Measurements from ENCODE around the gene SYCN. TPM values are rescaled to one million over a fixed set of nuclear protein-coding genes. Genes with fewer than 3 reads are reported as not detected.

Gene SYCN
- total and polyA plus RNA-seq, 3 donors from 2014 or later, result 36.5 to 192 (median 98.0) TPM

- H3K27ac ChIP-seq, result no peak overlapping the region
- no peak for DNase-seq
- WGBS, 2 donors, result 82 to 85% methylated on average over 16 to 25 of the region's 25 CpGs
- no peaks in the 10 kb centered on the region for H3K27me3 ChIP-seq
- no peaks in the 10 kb centered on the region for H3K36me3 ChIP-seq (ENCODE audit: low read depth, missing control alignments)
- peaks cover 13% of the 10 kb centered on the region for H3K4me1 ChIP-seq
- H3K4me3 ChIP-seq, result no peak overlapping the region
- TF ChIP-seq POLR2A (IDR thresholded peaks at IDR 0.05) (no peak), CTCF (IDR thresholded peaks at IDR 0.05) (no peak)
- intact Hi-C loops (cut with DNase I; ENCODE audit: low total_unique reads), result no loop called here
- no peaks in the 10 kb centered on the region for H3K9me3 ChIP-seq
Measured at GRCh38 chr19:39167461-39168257, 36.4 kb downstream of the SYCN start.

GRCh38 chr19:39166571-39167391 is 37.3 kb downstream of the SYCN start:
- TF ChIP-seq CTCF (IDR thresholded peaks at IDR 0.05) (no peak), POLR2A (IDR thresholded peaks at IDR 0.05) (no peak)
- Histone ChIP-seq H3K4me3 (no peak overlapping the region), H3K27me3 (no peaks in the 10 kb centered on the region), H3K36me3 (ENCODE audit: low read depth, missing control alignments) (no peaks in the 10 kb centered on the region), H3K4me1 (peaks cover 13% of the 10 kb centered on the region), H3K27ac (no peak overlapping the region), H3K9me3 (no peaks in the 10 kb centered on the region)
- peak; percentile 68 for DNase-seq
- 53 to 67% methylated on average over 7 to 24 of the region's 24 CpGs for WGBS, 2 donors
- intact Hi-C loops (cut with DNase I; ENCODE audit: low total_unique reads), result no loop called here

GRCh38 chr19:39165857-39166256 is 38.2 kb downstream of the SYCN start:
- Histone ChIP-seq H3K27me3 (no peaks in the 10 kb centered on the region), H3K9me3 (no peaks in the 10 kb centered on the region), H3K4me1 (peaks cover 15% of the 10 kb centered on the region), H3K27ac (no peak overlapping the region), H3K36me3 (ENCODE audit: low read depth, missing control alignments) (no peaks in the 10 kb centered on the region), H3K4me3 (no peak overlapping the region)
- no peak for DNase-seq
- 89 to 96% methylated on average over 7 of the region's 7 CpGs for WGBS, 2 donors
- intact Hi-C loops (cut with DNase I; ENCODE audit: low total_unique reads), result no loop called here
- TF ChIP-seq POLR2A (IDR thresholded peaks at IDR 0.05), result no peak
- TF ChIP-seq CTCF (IDR thresholded peaks at IDR 0.05), result no peak

GRCh38 chr19:39164289-39164688 is 39.8 kb downstream of the SYCN start:
- H3K4me1 ChIP-seq, result peaks cover 26% of the 10 kb centered on the region
- TF ChIP-seq POLR2A (IDR thresholded peaks at IDR 0.05) (no peak), CTCF (IDR thresholded peaks at IDR 0.05) (no peak)
- 87 to 91% methylated on average over 6 of the region's 6 CpGs for WGBS, 2 donors

More at GRCh38 chr19:39164289-39164688, 39.8 kb downstream of the SYCN start:
- Histone ChIP-seq H3K4me3 (no peak overlapping the region), H3K36me3 (ENCODE audit: low read depth, missing control alignments) (no peaks in the 10 kb centered on the region), H3K9me3 (no peaks in the 10 kb centered on the region), H3K27ac (no peak overlapping the region), H3K27me3 (no peaks in the 10 kb centered on the region)
- intact Hi-C loops (cut with DNase I; ENCODE audit: low total_unique reads), result no loop called here
- DNase-seq, result no peak

All from testis (tissue), 3 donors.